Activated naive CD4-positive, alpha-beta T cell treated with anti-CD3 and anti-CD28 coated beads, Interleukin-2, amount 50 U/mL, for 72 hours (primary cell): Measurements from ENCODE around the gene TLK1. TPM values are rescaled to one million over a fixed set of nuclear protein-coding genes. Genes with fewer than 3 reads are reported as not detected.
"Not testable (repeated sequence)": the region's sequence is repeated elsewhere in the genome, so short reads cannot be mapped to it uniquely, and the experiment has no call there.

Experiments
- ATAC-seq, 2 donors: fragments of 150-1000 bp; cut with Tn5 transposase; 2 replicates each; pipeline ENCODE4 v1.10.0; 2021; ENCODE audit warnings: mild to moderate bottlenecking in 2 of 2, moderate library complexity in 2 of 2
- DNase-seq, 2 donors: peaks; one replicate each; pipeline ENCODE4 v3.0.0; 2021 to 2022; ENCODE audit warnings: low spot score in 2 of 2
- H3K27ac Mint-ChIP-seq, 2 donors: one replicate each; pipeline ENCODE4 v1.8.0; 2022; ENCODE audit warnings: mild to moderate bottlenecking in 2 of 2, mixed read lengths in 2 of 2
- H3K36me3 Mint-ChIP-seq, 2 donors: one replicate each; pipeline ENCODE4 v1.8.0; 2022; ENCODE audit warnings: mixed read lengths in 2 of 2
- H3K9me3 Mint-ChIP-seq, 2 donors: one replicate each; pipeline ENCODE4 v1.8.0; 2022; ENCODE audit warnings: mixed read lengths in 2 of 2
- total RNA-seq, 2 donors: library from RNA; stranded (reverse); gene quantifications; one replicate each; pipeline ENCODE4 v1.2.3, GENCODE V29; 2022

The TLK1 gene
- total RNA-seq, 2 donors from 2014 or later, result 56.9 to 81.0 TPM

- ATAC-seq (no peak), DNase-seq (no peak)
- no peaks in the 10 kb centered on the region for H3K9me3 Mint-ChIP-seq
Measured at GRCh38 chr2:171128461-171128860, 32.2 kb downstream of the TLK1 start.

GRCh38 chr2:171124541-171124940 lies 36.2 kb downstream of the TLK1 start:
- DNase-seq (no peak), ATAC-seq (no peak)
- Mint-ChIP-seq H3K36me3 (peaks cover 0 to 5% of the 10 kb centered on the region in 2 donors), H3K9me3 (no peaks in the 10 kb centered on the region), H3K27ac (no peak overlapping the region)

More at GRCh38 chr2:171128461-171128860, 32.2 kb downstream of the TLK1 start:
- H3K36me3 Mint-ChIP-seq, result peaks cover 4 to 15% of the 10 kb centered on the region in 2 donors
- no peak overlapping the region for H3K27ac Mint-ChIP-seq

GRCh38 chr2:171109571-171109970 lies 51.1 kb downstream of the TLK1 start:
- ATAC-seq (no peak), DNase-seq (no peak)
- Mint-ChIP-seq H3K27ac (peak overlapping the region in 1 of 2 donors; percentile 12), H3K36me3 (peaks cover 7 to 48% of the 10 kb centered on the region in 2 donors), H3K9me3 (peaks cover 0 to 15% of the 10 kb centered on the region in 2 donors)

- DNase-seq (no peak), ATAC-seq (no peak)
- H3K27ac Mint-ChIP-seq, result peak overlapping the region in 1 of 2 donors; percentile 12
- H3K36me3 Mint-ChIP-seq, result peaks cover 7 to 48% of the 10 kb centered on the region in 2 donors
- H3K9me3 Mint-ChIP-seq, result peaks cover 0 to 11% of the 10 kb centered on the region in 2 donors
Measured at GRCh38 chr2:171109020-171109419, 51.7 kb downstream of the TLK1 start.

GRCh38 chr2:171107803-171108202 lies 52.9 kb downstream of the TLK1 start:
- no peak for ATAC-seq
- no peak for DNase-seq
- Mint-ChIP-seq H3K9me3 (peaks cover 0 to 10% of the 10 kb centered on the region in 2 donors), H3K27ac (no peak overlapping the region), H3K36me3 (peaks cover 7 to 41% of the 10 kb centered on the region in 2 donors)

GRCh38 chr2:171104379-171104778 lies 56.3 kb downstream of the TLK1 start:
- Mint-ChIP-seq H3K36me3 (peaks cover 14 to 52% of the 10 kb centered on the region in 2 donors), H3K27ac (no peak overlapping the region), H3K9me3 (peaks cover 11 to 14% of the 10 kb centered on the region in 2 donors)
- DNase-seq (no peak), ATAC-seq (no peak)

- ATAC-seq (peak in 1 of 2 donors; percentile 43), DNase-seq (no peak)
Measured at GRCh38 chr2:171102802-171103201, 57.9 kb downstream of the TLK1 start.

GRCh38 chr2:171100370-171100769 lies 60.3 kb downstream of the TLK1 start:
- H3K9me3 Mint-ChIP-seq, result peaks cover 18 to 26% of the 10 kb centered on the region in 2 donors
- peaks cover 37 to 56% of the 10 kb centered on the region in 2 donors for H3K36me3 Mint-ChIP-seq
- H3K27ac Mint-ChIP-seq, result no peak overlapping the region
- ATAC-seq (no peak), DNase-seq (no peak)

More at GRCh38 chr2:171102802-171103201, 57.9 kb downstream of the TLK1 start:
- Mint-ChIP-seq H3K27ac (peak overlapping the region; percentile 22 to 36), H3K9me3 (peaks cover 18 to 29% of the 10 kb centered on the region in 2 donors), H3K36me3 (peaks cover 26 to 64% of the 10 kb centered on the region in 2 donors)

- ATAC-seq (no peak), DNase-seq (no peak)
- H3K36me3 Mint-ChIP-seq, result peaks cover 31 to 44% of the 10 kb centered on the region in 2 donors
- H3K27ac Mint-ChIP-seq, result no peak overlapping the region
- peaks cover 18 to 26% of the 10 kb centered on the region in 2 donors for H3K9me3 Mint-ChIP-seq
Measured at GRCh38 chr2:171098607-171099006, 62.1 kb downstream of the TLK1 start.

- H3K36me3 Mint-ChIP-seq, result peaks cover 31 to 51% of the 10 kb centered on the region in 2 donors
- ATAC-seq, result peak in 1 of 2 donors; percentile 85
- no peak overlapping the region for H3K27ac Mint-ChIP-seq
- H3K9me3 Mint-ChIP-seq, result peaks cover 10 to 20% of the 10 kb centered on the region in 2 donors
- DNase-seq, result no peak
Measured at GRCh38 chr2:171095014-171095582, 65.6 kb downstream of the TLK1 start.

- H3K9me3 Mint-ChIP-seq, H3K27ac Mint-ChIP-seq, DNase-seq, ATAC-seq: not testable (repeated sequence)
- peaks cover 5 to 23% of the 10 kb centered on the region in 2 donors for H3K36me3 Mint-ChIP-seq
Measured at GRCh38 chr2:171091517-171091916, 69.2 kb downstream of the TLK1 start.

- no peak for ATAC-seq
- H3K9me3 Mint-ChIP-seq, result no peaks in the 10 kb centered on the region
- no peak for DNase-seq
- peaks cover 5 to 22% of the 10 kb centered on the region in 2 donors for H3K36me3 Mint-ChIP-seq
- H3K27ac Mint-ChIP-seq, result no peak overlapping the region
Measured at GRCh38 chr2:171089489-171089888, 71.2 kb downstream of the TLK1 start.

- peaks cover 5 to 22% of the 10 kb centered on the region in 2 donors for H3K36me3 Mint-ChIP-seq
- ATAC-seq (no peak), DNase-seq (no peak)
- no peaks in the 10 kb centered on the region for H3K9me3 Mint-ChIP-seq
- H3K27ac Mint-ChIP-seq, result peak overlapping the region in 1 of 2 donors; percentile 82
Measured at GRCh38 chr2:171088057-171088834, 72.4 kb downstream of the TLK1 start.

GRCh38 chr2:171087547-171087946 lies 73.1 kb downstream of the TLK1 start:
- ATAC-seq, result peak; percentile 7 to 61
- peak overlapping the region; percentile 3 to 82 for H3K27ac Mint-ChIP-seq
- no peaks in the 10 kb centered on the region for H3K9me3 Mint-ChIP-seq
- no peak for DNase-seq
- peaks cover 5 to 22% of the 10 kb centered on the region in 2 donors for H3K36me3 Mint-ChIP-seq

GRCh38 chr2:171086352-171087290 lies 74.1 kb downstream of the TLK1 start:
- peaks cover 0 to 14% of the 10 kb centered on the region in 2 donors for H3K36me3 Mint-ChIP-seq
- H3K27ac Mint-ChIP-seq, result peak overlapping the region; percentile 82 to 94
- peak; percentile 55 to 72 for ATAC-seq
- peak in 1 of 2 donors; percentile 42 for DNase-seq
- H3K9me3 Mint-ChIP-seq, result no peaks in the 10 kb centered on the region

- DNase-seq (peak in 1 of 2 donors; percentile 13), ATAC-seq (peak; percentile 74 to 75)
- Mint-ChIP-seq H3K36me3 (peaks cover 0 to 3% of the 10 kb centered on the region in 2 donors), H3K9me3 (no peaks in the 10 kb centered on the region), H3K27ac (peak overlapping the region; percentile 43 to 75)
Measured at GRCh38 chr2:171084128-171084527, 76.6 kb downstream of the TLK1 start.
